ENCODE data around the gene RAI14. TPM values are rescaled to one million over a fixed set of nuclear protein-coding genes. Genes with fewer than 3 reads are reported as not detected.

RAI14 gene
- total and polyA plus RNA-seq, 2 donors (not counting 3 experiments of a cell fraction or from before 2014, with no cell fraction given), result 114 to 369 TPM

GRCh38 chr5:34854459-34855174 is 198.5 kb downstream of the RAI14 start:
- H3K27ac ChIP-seq (ENCODE audit: insufficient read depth, low read depth, low read length), result no peak overlapping the region
- no peak overlapping the region for H3K4me2 ChIP-seq (ENCODE audit: insufficient read depth, low read length)
- no peaks in the 10 kb centered on the region for H3K9me1 ChIP-seq (replicated peaks; ENCODE audit: control insufficient read depth, extremely low read depth, insufficient read depth, low read length)
- H3K9me3 ChIP-seq (replicated peaks; ENCODE audit: control insufficient read depth, insufficient read depth, low read length), result no peaks in the 10 kb centered on the region
- no peaks in the 10 kb centered on the region for H3K36me3 ChIP-seq (ENCODE audit: control insufficient read depth in 2 of 2, extremely low read depth in 1 of 2, insufficient read depth in 2 of 2, low read length in 2 of 2)
- H3K9ac ChIP-seq (replicated peaks; ENCODE audit: extremely low read depth, insufficient read depth, low read length), result no peak overlapping the region
- H3K4me1 ChIP-seq (ENCODE audit: control insufficient read depth, extremely low read depth, insufficient read depth, low read length), result no peaks in the 10 kb centered on the region
- dilution Hi-C loops (cut with MboI; ENCODE audit: extremely low pct_ligation_motif_present, low sequenced_read_pairs), result no loop called here
- H3K27me3 ChIP-seq (ENCODE audit: control insufficient read depth in 2 of 2, insufficient read depth in 2 of 2, low read length in 2 of 2), result peaks cover 0 to 9% of the 10 kb centered on the region in 2 experiments
- intact Hi-C loops (cut with micrococcal nuclease), result no loop called here
- FAIRE-seq (no peak), DNase-seq (ENCODE audit: low read depth, low spot score) (no peak)
- no peaks in the 10 kb centered on the region for H4K20me1 ChIP-seq (replicated peaks; ENCODE audit: control insufficient read depth, extremely low read depth, insufficient read depth, low read length)
- H3K4me3 ChIP-seq (replicated peaks in 1 of 3; ENCODE audit: insufficient read depth in 1 of 3, low read depth in 1 of 3, low read length in 3 of 3), result no peak overlapping the region
- BruUV-seq (replicated peaks), result no TSS peak
- H2AFZ ChIP-seq (ENCODE audit: low read depth, low read length), result no peak overlapping the region
- H3K79me2 ChIP-seq (ENCODE audit: control insufficient read depth, insufficient read depth, low read length), result no peaks in the 10 kb centered on the region
- ChIA-PET POLR2A (no interaction called here), CTCF (interaction anchor here (0.8 kb wide), 1 partner anchor 9 kb away, joined by 3 read pairs; no protein-coding TSS in a partner anchor)
- no peak for TF ChIP-seq GATA2 (IDR thresholded peaks at IDR 0.05; ENCODE audit: insufficient read depth, insufficient read length, low read depth, low read length)
- no peak for TF ChIP-seq EZH2 (IDR thresholded peaks at IDR 0.05; ENCODE audit: borderline replicate concordance, low read depth, low read length, severe bottlenecking)
- TF ChIP-seq MYC (IDR thresholded peaks at IDR 0.05; ENCODE audit: low read depth, low read length), result no peak
- TF ChIP-seq FOS (IDR thresholded peaks at IDR 0.05; ENCODE audit: borderline replicate concordance, insufficient read depth, low read length), result no peak
- TF ChIP-seq MAX (IDR thresholded peaks at IDR 0.05; ENCODE audit: insufficient read depth, insufficient read length), result no peak
- no peak for TF ChIP-seq JUN (IDR thresholded peaks at IDR 0.05; ENCODE audit: borderline replicate concordance, insufficient read depth, insufficient read length, low read depth)
- TF ChIP-seq CTCF (IDR thresholded peaks at IDR 0.05; ENCODE audit: extremely low read depth in 1 of 2, insufficient read depth in 1 of 2, low read depth in 1 of 2, low read length in 2 of 2), result no peak
- no peak for TF ChIP-seq POLR2A (IDR thresholded peaks at IDR 0.05; ENCODE audit: low read depth, low read length)
- TF ChIP-seq POLR2AphosphoS5 (IDR thresholded peaks at IDR 0.05; ENCODE audit: insufficient read depth, low read depth, low read length), result no peak

All from endothelial cell of umbilical vein (primary cell).